ENCODE measurements around the gene CCDC51.
"Not testable (repeated sequence)": the region's sequence is repeated elsewhere in the genome, so short reads cannot be mapped to it uniquely, and the experiment has no call there.

The CCDC51 gene

GRCh38 chr3:48404440-48405342 lies 35.2 kb downstream of the CCDC51 start:
- no peak for DNase-seq

GRCh38 chr3:48403533-48404439 lies 36.1 kb downstream of the CCDC51 start:
- DNase-seq = no peak

- DNase-seq = no peak
These were observed 37.0 kb downstream of the CCDC51 start for GRCh38 chr3:48402907-48403306.

- DNase-seq = no peak
These were observed 37.6 kb downstream of the CCDC51 start for GRCh38 chr3:48402281-48402732.

- DNase-seq = not testable (repeated sequence)
These were observed 38.5 kb downstream of the CCDC51 start for GRCh38 chr3:48401434-48401901.

GRCh38 chr3:48400824-48401433 lies 39.0 kb downstream of the CCDC51 start:
- peak; percentile 74 for DNase-seq

GRCh38 chr3:48399387-48400172 lies 40.3 kb downstream of the CCDC51 start:
- DNase-seq = no peak

GRCh38 chr3:48398701-48399386 lies 41.1 kb downstream of the CCDC51 start:
- no peak for DNase-seq

GRCh38 chr3:48397767-48398681 lies 41.9 kb downstream of the CCDC51 start:
- DNase-seq = no peak

GRCh38 chr3:48395714-48396113 lies 44.2 kb downstream of the CCDC51 start:
- DNase-seq = no peak

- DNase-seq = no peak
These were observed 45.5 kb downstream of the CCDC51 start for GRCh38 chr3:48394391-48394790.

- DNase-seq = no peak
These were observed 51.0 kb downstream of the CCDC51 start for GRCh38 chr3:48388966-48389365.

- DNase-seq = no peak
These were observed 52.3 kb downstream of the CCDC51 start for GRCh38 chr3:48387634-48388033.
